Left ventricle myocardium inferior (tissue), 1 donor: ENCODE data around the gene G3BP1. TPM values are rescaled to one million over a fixed set of nuclear protein-coding genes. Genes with fewer than 3 reads are reported as not detected.

Source experiments
- DNase-seq: peaks from one replicate; pipeline ENCODE4 v3.0.0-alpha.2; 2020
- H3K27ac ChIP-seq: fragments of 200-600 bp; replicated peaks from 2 replicates; pipeline ENCODE4 v1.8.0; 2021
- H3K27me3 ChIP-seq: fragments of 200-600 bp; 2 replicates; pipeline ENCODE4 v1.8.0; 2021; ENCODE audit warnings: low read depth
- H3K36me3 ChIP-seq: fragments of 200-600 bp; 2 replicates; pipeline ENCODE4 v1.8.0; 2021
- H3K4me1 ChIP-seq: fragments of 200-600 bp; 2 replicates; pipeline ENCODE4 v1.8.0; 2021
- H3K4me3 ChIP-seq: fragments of 200-600 bp; 2 replicates; pipeline ENCODE4 v1.8.0; 2021; ENCODE audit warnings: mild to moderate bottlenecking, moderate library complexity
- H3K9me3 ChIP-seq: fragments of 200-600 bp; replicated peaks from 2 replicates; pipeline ENCODE4 v1.8.0; 2021
- intact Hi-C: fragments of 100-400 bp; cut with micrococcal nuclease; formaldehyde crosslinking; loops from one replicate; pipeline ENCODE4 v1.11.0; 2022
- total RNA-seq: library from RNA; stranded (reverse); fragmentation: NEBNext Ultra II Directional; extraction: Animal tissue kit (Norgen Biotek cat#: 25700); gene quantifications from one replicate; pipeline ENCODE4 v1.2.1, GENCODE V29; 2021
- TF ChIP-seq, protein P1 (sequence below): fragments of 200-600 bp; IDR thresholded peaks from 2 replicates; pipeline ENCODE4 v1.8.0; 2021; ENCODE audit warnings: antibody characterized with exemption, mild to moderate bottlenecking, borderline replicate concordance
- donor health status: DM: no; HTN: yes; CAD: no; lungs with severe emphysema.

Gene G3BP1
- total RNA-seq, 1 donor from 2014 or later: 95.0 TPM

DNA sequence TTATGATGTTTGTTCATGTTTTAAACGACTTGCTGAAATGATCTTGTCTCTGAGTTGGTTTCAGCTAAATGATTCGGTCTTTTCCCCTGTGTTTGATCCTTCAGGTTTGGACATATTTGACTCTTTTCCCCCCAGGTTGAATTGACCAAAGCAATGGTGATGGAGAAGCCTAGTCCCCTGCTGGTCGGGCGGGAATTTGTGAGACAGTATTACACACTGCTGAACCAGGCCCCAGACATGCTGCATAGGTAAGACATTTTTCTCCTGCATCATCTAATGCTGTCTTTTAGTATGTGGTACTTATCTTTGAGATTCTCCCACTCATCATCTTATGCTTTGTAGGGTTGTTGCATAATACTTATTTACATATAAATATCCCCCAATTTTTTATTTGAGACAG is 14.7 kb downstream of the G3BP1 start:
- Histone ChIP-seq H3K36me3 (peaks cover 45% of the 10 kb centered on the region), H3K4me3 (no peak overlapping the region), H3K27me3 (no peaks in the 10 kb centered on the region), H3K9me3 (no peaks in the 10 kb centered on the region), H3K27ac (no peak overlapping the region), H3K4me1 (peaks cover 48% of the 10 kb centered on the region)
- intact Hi-C loops: no loop called here
- TF ChIP-seq, protein P1, sequence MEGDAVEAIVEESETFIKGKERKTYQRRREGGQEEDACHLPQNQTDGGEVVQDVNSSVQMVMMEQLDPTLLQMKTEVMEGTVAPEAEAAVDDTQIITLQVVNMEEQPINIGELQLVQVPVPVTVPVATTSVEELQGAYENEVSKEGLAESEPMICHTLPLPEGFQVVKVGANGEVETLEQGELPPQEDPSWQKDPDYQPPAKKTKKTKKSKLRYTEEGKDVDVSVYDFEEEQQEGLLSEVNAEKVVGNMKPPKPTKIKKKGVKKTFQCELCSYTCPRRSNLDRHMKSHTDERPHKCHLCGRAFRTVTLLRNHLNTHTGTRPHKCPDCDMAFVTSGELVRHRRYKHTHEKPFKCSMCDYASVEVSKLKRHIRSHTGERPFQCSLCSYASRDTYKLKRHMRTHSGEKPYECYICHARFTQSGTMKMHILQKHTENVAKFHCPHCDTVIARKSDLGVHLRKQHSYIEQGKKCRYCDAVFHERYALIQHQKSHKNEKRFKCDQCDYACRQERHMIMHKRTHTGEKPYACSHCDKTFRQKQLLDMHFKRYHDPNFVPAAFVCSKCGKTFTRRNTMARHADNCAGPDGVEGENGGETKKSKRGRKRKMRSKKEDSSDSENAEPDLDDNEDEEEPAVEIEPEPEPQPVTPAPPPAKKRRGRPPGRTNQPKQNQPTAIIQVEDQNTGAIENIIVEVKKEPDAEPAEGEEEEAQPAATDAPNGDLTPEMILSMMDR: no peak
- DNase-seq: no peak

DNA sequence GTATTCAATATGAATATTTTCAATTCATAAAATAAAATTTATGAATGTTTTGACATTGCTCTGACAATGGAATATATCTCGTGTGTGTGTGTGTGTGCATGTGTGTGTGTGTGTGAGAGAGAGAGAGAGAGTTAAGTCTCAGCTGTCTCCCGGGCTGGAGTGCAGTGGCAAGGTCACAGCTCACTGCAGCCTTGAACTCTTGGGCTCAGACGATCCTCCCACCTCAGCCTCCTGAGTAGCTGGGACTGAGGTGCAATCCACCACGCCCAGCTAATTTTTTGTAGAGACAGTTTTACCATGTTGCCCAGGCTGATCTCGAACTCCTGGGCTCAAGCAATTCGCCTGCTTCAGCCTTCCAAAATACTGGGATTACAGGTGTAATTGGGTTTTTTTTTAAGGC is 16.1 kb downstream of the G3BP1 start:
- no peak overlapping the region for H3K27ac ChIP-seq
- TF ChIP-seq, protein P1: no peak
- H3K4me1 ChIP-seq: peaks cover 36% of the 10 kb centered on the region
- H3K4me3 ChIP-seq: no peak overlapping the region
- no peaks in the 10 kb centered on the region for H3K27me3 ChIP-seq
- DNase-seq: no peak
- H3K36me3 ChIP-seq: peaks cover 58% of the 10 kb centered on the region
- no peaks in the 10 kb centered on the region for H3K9me3 ChIP-seq
- intact Hi-C loops: no loop called here

DNA sequence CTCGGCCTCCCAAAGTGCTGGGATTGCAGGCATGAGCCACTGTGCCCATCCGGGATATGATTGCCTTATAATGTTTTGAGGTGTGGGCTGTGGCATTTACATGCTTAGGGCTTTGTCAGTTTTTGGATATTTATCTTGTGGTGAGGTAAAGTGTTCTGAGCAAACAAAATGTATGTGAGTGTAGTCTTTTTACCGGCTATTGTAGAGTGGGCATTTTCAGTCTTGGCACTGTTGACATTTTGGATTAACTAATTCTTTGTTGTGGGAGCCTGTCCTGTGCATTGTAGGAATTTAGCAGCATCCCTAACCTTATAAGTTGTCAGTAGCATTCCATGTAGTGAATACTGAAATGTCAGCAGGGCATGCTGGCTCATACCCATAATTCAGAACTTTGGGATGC is 21.6 kb downstream of the G3BP1 start:
- Histone ChIP-seq H3K27me3 (no peaks in the 10 kb centered on the region), H3K36me3 (peaks cover 97% of the 10 kb centered on the region), H3K9me3 (no peaks in the 10 kb centered on the region), H3K27ac (no peak overlapping the region), H3K4me1 (peaks cover 13% of the 10 kb centered on the region), H3K4me3 (no peak overlapping the region)
- TF ChIP-seq, protein P1: no peak
- intact Hi-C loops: no loop called here
- DNase-seq: no peak

DNA sequence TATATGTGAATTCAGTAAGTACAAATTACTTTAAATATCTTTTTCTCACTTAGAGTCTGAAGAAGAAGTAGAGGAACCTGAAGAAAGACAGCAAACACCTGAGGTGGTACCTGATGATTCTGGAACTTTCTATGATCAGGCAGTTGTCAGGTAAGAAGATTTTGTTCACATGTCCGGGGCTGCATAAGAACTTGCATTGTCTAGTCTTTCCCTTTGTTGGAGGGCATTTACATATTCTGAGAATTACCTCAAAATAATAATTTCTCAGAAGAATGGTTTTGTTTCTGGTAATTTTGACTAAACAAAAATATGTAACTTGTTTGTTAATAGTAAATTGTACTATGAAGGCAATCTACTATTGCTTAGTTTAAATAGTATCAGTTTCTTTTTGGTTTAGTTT is 23.7 kb downstream of the G3BP1 start:
- intact Hi-C loops: no loop called here
- DNase-seq: no peak
- Histone ChIP-seq H3K4me1 (peaks cover 28% of the 10 kb centered on the region), H3K4me3 (no peak overlapping the region), H3K27ac (no peak overlapping the region), H3K36me3 (peaks cover 98% of the 10 kb centered on the region), H3K9me3 (no peaks in the 10 kb centered on the region), H3K27me3 (no peaks in the 10 kb centered on the region)
- TF ChIP-seq, protein P1: no peak

DNA sequence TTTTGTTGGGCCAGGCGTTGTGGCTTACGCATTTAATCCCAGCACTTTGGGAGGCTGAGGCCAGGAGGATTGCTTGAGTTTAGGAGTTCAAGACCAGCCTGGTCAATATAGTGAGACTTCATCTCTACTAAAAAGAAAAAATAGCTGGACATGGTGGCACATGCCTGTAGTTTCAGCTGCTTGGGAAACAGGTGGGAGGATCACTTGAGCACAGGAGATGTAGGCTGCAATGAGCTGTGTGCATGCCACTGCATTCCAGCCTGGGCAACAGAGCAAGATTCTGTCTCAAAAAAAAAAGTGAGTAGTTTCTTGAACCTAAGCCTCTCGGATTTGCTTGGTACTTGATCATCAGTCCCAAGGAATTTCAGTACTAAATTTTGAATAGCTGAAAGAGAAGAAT is 26.9 kb downstream of the G3BP1 start:
- Histone ChIP-seq H3K27me3 (no peaks in the 10 kb centered on the region), H3K27ac (no peak overlapping the region), H3K4me1 (peaks cover 38% of the 10 kb centered on the region), H3K4me3 (no peak overlapping the region), H3K9me3 (no peaks in the 10 kb centered on the region), H3K36me3 (peaks cover 100% of the 10 kb centered on the region)
- DNase-seq: no peak
- TF ChIP-seq, protein P1: no peak
- intact Hi-C loops: no loop called here

DNA sequence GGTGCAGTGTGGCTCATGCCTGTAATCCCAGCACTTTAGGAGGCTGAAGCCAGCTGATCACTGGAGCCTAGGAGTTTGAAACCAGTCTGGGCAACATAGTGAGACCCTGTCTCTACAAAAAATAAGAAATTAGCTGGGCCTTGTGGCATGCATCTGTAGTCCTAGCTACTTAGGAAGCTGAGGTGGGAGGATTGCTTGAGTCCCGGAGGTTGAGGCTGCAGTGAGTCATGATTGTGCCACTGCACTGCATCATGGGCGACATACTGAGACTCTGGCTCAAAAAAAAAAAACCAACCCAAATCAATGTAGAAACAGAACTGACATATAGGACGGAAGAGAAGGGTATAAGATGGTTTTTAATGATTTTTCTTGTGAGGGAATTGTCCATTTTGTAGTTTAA is 27.7 kb downstream of the G3BP1 start:
- H3K4me1 ChIP-seq: peaks cover 39% of the 10 kb centered on the region
- intact Hi-C loops: no loop called here

More for the DNA sequence above, 27.7 kb downstream of the G3BP1 start:
- TF ChIP-seq, protein P1: no peak
- no peak overlapping the region for H3K27ac ChIP-seq
- no peak for DNase-seq
- peaks cover 100% of the 10 kb centered on the region for H3K36me3 ChIP-seq
- no peak overlapping the region for H3K4me3 ChIP-seq
- H3K27me3 ChIP-seq: no peaks in the 10 kb centered on the region
- no peaks in the 10 kb centered on the region for H3K9me3 ChIP-seq
